HCT116 (cell line): ENCODE measurements around the gene ZNF384. TPM values are rescaled to one million over a fixed set of nuclear protein-coding genes. Genes with fewer than 3 reads are reported as not detected.
A peak's percentile ranks its signal among the peaks of the same experiment; 100 is the strongest.

ENCODE experiments used
- ATAC-seq: fragments of 200-7000 bp; cut with Tn5 transposase; 2 replicates; pipeline ENCODE4 v1.9.1; 2020; ENCODE audit warnings: mild to moderate bottlenecking, moderate library complexity
- BruUV-seq: library from RNA; stranded (reverse); fragments of 400-500 nt; replicated peaks from 2 replicates; lab custom pipeline; 2021; lab: Mats Ljungman, UMichigan
- CTCF ChIA-PET: fragments of 300-600 bp; sonication (Branson Sonifier 250); formaldehyde crosslinking; loops from one replicate; lab custom pipeline; 2021; ENCODE audit warnings: antibody characterized with exemption; lab: Charles Lee
- POLR2A ChIA-PET: fragments of 300-600, 350-600 bp; sonication (Branson Sonifier 250); formaldehyde crosslinking; loops from one replicate; lab custom pipeline; 2021; ENCODE audit warnings: antibody characterized with exemption; lab: Charles Lee
- RAD21 ChIA-PET, 2 experiments: fragments of 300-600 bp; sonication (Branson Sonifier 250); formaldehyde crosslinking; loops; one replicate each; lab custom pipeline; 2023; ENCODE audit warnings: low total read pairs in 2 of 2; ENCODE audit not compliant: uncharacterized antibody in 2 of 2, unreplicated experiment in 2 of 2, low non-redundant PET in 1 of 2; lab: Charles Lee
- DNase-seq: peaks from one replicate; pipeline ENCODE4 v3.0.0-alpha.2; 2010; ENCODE audit warnings: low read depth, low spot score
- H2AFZ ChIP-seq: fragments of 200-600 bp; shearing (Covaris generic), sonication (generic); 2 replicates; pipeline ENCODE4 v1.6.1; 2017; ENCODE audit warnings: low read depth, mixed run types, mixed read lengths, antibody characterized with exemption, low read length; ENCODE audit not compliant: poor library complexity, severe bottlenecking
- H3K27ac ChIP-seq: 2 replicates; pipeline ENCODE4 v1.5.1; 2012; ENCODE audit warnings: low read depth, low read length
- H3K27me3 ChIP-seq: fragments of 200-600 bp; sonication (generic); 2 replicates; pipeline ENCODE4 v1.6.1; 2016; ENCODE audit warnings: mixed run types, low read length, mixed read lengths; ENCODE audit not compliant: insufficient read depth
- H3K36me3 ChIP-seq, 2 experiments: fragments of 200-500 bp in 1 of 2; fragments of 200-600 bp in 1 of 2; sonication (Bioruptor generic) in 1 of 2; sonication (generic) in 1 of 2; 2 replicates each; pipeline versions ENCODE4 v1.5.1 to v1.6.1; 2014 to 2016; ENCODE audit warnings: low read length in 2 of 2, inconsistent platforms in 1 of 2, mixed read lengths in 1 of 2, mixed run types in 1 of 2; ENCODE audit not compliant: insufficient read depth in 2 of 2, control insufficient read depth in 1 of 2
- H3K4me1 ChIP-seq, 2 experiments: fragments of 200-600 bp in 1 of 2; sonication (generic) in 1 of 2; 2 replicates each; pipeline versions ENCODE4 v1.5.1 to v1.6.1; 2012 to 2017; ENCODE audit warnings: low read length in 2 of 2, inconsistent platforms in 1 of 2, mild to moderate bottlenecking in 1 of 2, mixed read lengths in 1 of 2, mixed run types in 1 of 2, moderate library complexity in 1 of 2; ENCODE audit not compliant: insufficient read depth in 2 of 2, control insufficient read depth in 1 of 2
- H3K4me2 ChIP-seq: fragments of 200-600 bp; sonication (generic); 2 replicates; pipeline ENCODE4 v1.6.1; 2017; ENCODE audit warnings: mixed run types, low read length, mixed read lengths
- H3K4me3 ChIP-seq, 2 experiments: fragments of 200-600 bp in 1 of 2; sonication (generic) in 1 of 2; replicated peaks in 1 of 2; 2 replicates each; pipeline ENCODE4 v1.5.1; 2011 to 2016; ENCODE audit warnings: low read length in 2 of 2, control low read depth in 1 of 2, low read depth in 1 of 2, mild to moderate bottlenecking in 1 of 2, mixed read lengths in 1 of 2, mixed run types in 1 of 2
- H3K79me2 ChIP-seq: fragments of 200-600 bp; sonication (generic); 2 replicates; pipeline ENCODE4 v1.6.1; 2017; ENCODE audit warnings: mild to moderate bottlenecking, mixed run types, low read length, moderate library complexity, mixed read lengths; ENCODE audit not compliant: insufficient read depth
- H3K9ac ChIP-seq: fragments of 200-600 bp; sonication (generic); 2 replicates; pipeline ENCODE4 v1.6.1; 2016; ENCODE audit warnings: low read length, mixed read lengths
- H3K9me2 ChIP-seq: fragments of 200-600 bp; sonication (generic), shearing (Covaris generic); 2 replicates; pipeline ENCODE4 v1.6.1; 2017; ENCODE audit warnings: mixed run types, mild to moderate bottlenecking, moderate library complexity; ENCODE audit not compliant: insufficient read depth
- H3K9me3 ChIP-seq, 2 experiments: fragments of 200-500 bp in 1 of 2; fragments of 200-600 bp in 1 of 2; sonication (Bioruptor generic) in 1 of 2; sonication (generic) in 1 of 2; 2 replicates each; pipeline ENCODE4 v1.6.1; 2014 to 2017; ENCODE audit warnings: low read length in 2 of 2, mixed read lengths in 2 of 2, inconsistent platforms in 1 of 2, low read depth in 1 of 2, mild to moderate bottlenecking in 1 of 2, mixed run types in 1 of 2, moderate library complexity in 1 of 2; ENCODE audit not compliant: control insufficient read depth in 1 of 2, insufficient read depth in 1 of 2
- H4K20me1 ChIP-seq: fragments of 200-600 bp; sonication (generic), shearing (Covaris generic); 2 replicates; pipeline ENCODE4 v1.6.1; 2017; ENCODE audit warnings: mixed run types, mild to moderate bottlenecking, moderate library complexity; ENCODE audit not compliant: insufficient read depth
- CBX3 ChIP-seq: IDR thresholded peaks from 2 replicates; pipeline ENCODE4 v1.6.1; 2012; ENCODE audit warnings: low read depth
- EZH2 ChIP-seq: fragments of 200-600 bp; sonication (generic); IDR thresholded peaks from 2 replicates; pipeline ENCODE4 v1.6.1; 2017; ENCODE audit warnings: antibody characterized with exemption, mixed run types
- MAX ChIP-seq: IDR thresholded peaks from 2 replicates; pipeline ENCODE4 v1.6.1; 2012
- POLR2AphosphoS5 ChIP-seq: IDR thresholded peaks from 2 replicates; pipeline ENCODE4 v1.6.1; 2011; ENCODE audit warnings: mild to moderate bottlenecking, low read depth, low read length, moderate library complexity
- YY1 ChIP-seq: IDR thresholded peaks from 2 replicates; pipeline ENCODE4 v1.6.1; 2011; ENCODE audit warnings: low read length, low read depth, moderate library complexity, mild to moderate bottlenecking; ENCODE audit not compliant: insufficient replicate concordance; ENCODE audit errors: extremely low read depth
- ZBTB33 ChIP-seq: IDR thresholded peaks from 2 replicates; pipeline ENCODE4 v1.6.1; 2011; ENCODE audit warnings: mild to moderate bottlenecking, low read length, moderate library complexity; ENCODE audit not compliant: insufficient replicate concordance; ENCODE audit errors: extremely low read depth
- intact Hi-C: fragments of 100-400 bp; cut with micrococcal nuclease; formaldehyde crosslinking; loops from 2 replicates; pipeline ENCODE4 v1.10.0; 2022
- total RNA-seq: library from RNA; stranded (reverse); gene quantifications from one replicate; pipeline ENCODE4 v1.2.1, GENCODE V29; 2021; ENCODE audit not compliant: unreplicated experiment

Gene ZNF384
- total RNA-seq, 1 experiment from 2014 or later = 73.4 TPM

GRCh38 chr12:6693832-6694355, 4.7 kb upstream of the ZNF384 start:
- Histone ChIP-seq H3K9me2 (no peaks in the 10 kb centered on the region), H3K9ac (no peak overlapping the region), H3K4me2 (no peak overlapping the region), H3K4me3 (no peak overlapping the region), H3K9me3 (no peaks in the 10 kb centered on the region), H3K79me2 (peaks cover 17% of the 10 kb centered on the region), H4K20me1 (no peaks in the 10 kb centered on the region), H3K27ac (no peak overlapping the region), H3K36me3 (no peaks in the 10 kb centered on the region), H3K27me3 (no peaks in the 10 kb centered on the region), H2AFZ (no peak overlapping the region), H3K4me1 (peaks cover 0 to 12% of the 10 kb centered on the region in 2 experiments; a peak in 3 of 4 replicates)
- DNase-seq (no peak), ATAC-seq (no peak)
- ChIA-PET POLR2A (no interaction called here), RAD21 (no interaction called here), CTCF (interaction anchor here (0.9 kb wide), 1 partner anchor 18 kb away, joined by 3 read pairs; no protein-coding TSS in a partner anchor)
- BruUV-seq = no TSS peak
- TF ChIP-seq YY1 = no peak
- 0 out of 2 replicates have a peak, but pooled peaks have one; percentile 27 for TF ChIP-seq POLR2AphosphoS5
- TF ChIP-seq MAX = no peak
- TF ChIP-seq EZH2 = no peak
- no peak for TF ChIP-seq ZBTB33
- TF ChIP-seq CBX3 = no peak
- intact Hi-C loops = no loop called here
